ENCODE results near the gene ATP6V1F.

DNA sequence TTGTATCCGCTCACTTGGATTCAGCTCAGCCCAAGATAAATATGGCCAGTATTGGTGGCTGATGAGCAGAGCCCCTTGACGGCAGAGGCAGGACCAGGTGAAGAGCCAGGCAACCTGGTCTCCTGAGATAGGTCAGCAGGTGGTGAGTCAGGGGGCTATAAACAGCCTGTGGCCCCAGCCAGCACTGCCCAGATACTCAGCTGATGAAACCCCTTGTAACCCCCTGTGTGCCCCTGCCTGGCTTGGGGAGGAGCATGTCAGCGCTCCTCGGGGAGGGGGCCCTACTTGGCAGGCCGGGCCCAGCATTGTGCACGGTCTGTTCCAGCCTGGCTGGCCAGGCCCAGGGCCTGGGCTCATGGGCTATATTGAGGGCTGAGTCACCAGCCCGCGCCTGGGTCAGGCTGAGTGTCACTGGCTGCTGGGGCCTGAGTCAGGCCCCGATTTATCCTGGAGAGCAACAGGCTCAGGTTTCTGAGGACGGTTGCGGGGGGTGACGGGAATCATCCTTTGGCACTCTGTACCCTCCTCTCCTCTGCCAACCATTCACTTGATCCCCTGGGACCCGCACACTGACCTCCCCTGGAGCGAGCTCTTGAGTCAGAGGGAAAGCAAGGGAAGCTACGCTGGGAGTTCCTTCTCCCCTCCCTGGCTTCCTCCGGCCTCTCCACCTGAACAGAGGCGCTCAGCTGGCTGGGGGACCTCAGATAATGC is 35.3 kb upstream of the ATP6V1F start:
- TF ChIP-seq POLR2A (IDR thresholded peaks at IDR 0.05), result no peak
- TF ChIP-seq, protein P1, sequence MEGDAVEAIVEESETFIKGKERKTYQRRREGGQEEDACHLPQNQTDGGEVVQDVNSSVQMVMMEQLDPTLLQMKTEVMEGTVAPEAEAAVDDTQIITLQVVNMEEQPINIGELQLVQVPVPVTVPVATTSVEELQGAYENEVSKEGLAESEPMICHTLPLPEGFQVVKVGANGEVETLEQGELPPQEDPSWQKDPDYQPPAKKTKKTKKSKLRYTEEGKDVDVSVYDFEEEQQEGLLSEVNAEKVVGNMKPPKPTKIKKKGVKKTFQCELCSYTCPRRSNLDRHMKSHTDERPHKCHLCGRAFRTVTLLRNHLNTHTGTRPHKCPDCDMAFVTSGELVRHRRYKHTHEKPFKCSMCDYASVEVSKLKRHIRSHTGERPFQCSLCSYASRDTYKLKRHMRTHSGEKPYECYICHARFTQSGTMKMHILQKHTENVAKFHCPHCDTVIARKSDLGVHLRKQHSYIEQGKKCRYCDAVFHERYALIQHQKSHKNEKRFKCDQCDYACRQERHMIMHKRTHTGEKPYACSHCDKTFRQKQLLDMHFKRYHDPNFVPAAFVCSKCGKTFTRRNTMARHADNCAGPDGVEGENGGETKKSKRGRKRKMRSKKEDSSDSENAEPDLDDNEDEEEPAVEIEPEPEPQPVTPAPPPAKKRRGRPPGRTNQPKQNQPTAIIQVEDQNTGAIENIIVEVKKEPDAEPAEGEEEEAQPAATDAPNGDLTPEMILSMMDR (IDR thresholded peaks at IDR 0.05), result no peak
